HEK293T (cell line): ENCODE measurements around the gene SAMD4B.

Source experiments
- BHLHE40 ChIP-seq: fragments of 450-650 bp; IDR thresholded peaks from 2 replicates; pipeline ENCODE4 v1.6.1; 2016; ENCODE audit warnings: mild to moderate bottlenecking, moderate library complexity, borderline replicate concordance
- ELF4 ChIP-seq: fragments of 450-650 bp; IDR thresholded peaks from 2 replicates; pipeline ENCODE4 v1.6.1; 2017; ENCODE audit warnings: antibody characterized with exemption
- FOXA1 ChIP-seq: fragments of 450-650 bp; IDR thresholded peaks from 2 replicates; pipeline ENCODE4 v1.6.1; 2016; ENCODE audit warnings: mild to moderate bottlenecking
- FOXK2 ChIP-seq: fragments of 450-650 bp; IDR thresholded peaks from 2 replicates; pipeline ENCODE4 v1.6.1; 2016; ENCODE audit warnings: mild to moderate bottlenecking
- FOXM1 ChIP-seq: fragments of 450-650 bp; IDR thresholded peaks from 2 replicates; pipeline ENCODE4 v1.6.1; 2017; ENCODE audit warnings: mild to moderate bottlenecking, borderline replicate concordance
- HDGF ChIP-seq: fragments of 450-650 bp; IDR thresholded peaks from 2 replicates; pipeline ENCODE4 v1.6.1; 2017; ENCODE audit warnings: antibody characterized with exemption, borderline replicate concordance
- L3MBTL2 ChIP-seq: fragments of 450-650 bp; conservative IDR thresholded peaks from 2 replicates; pipeline ENCODE4 v1.6.1; 2016; ENCODE audit warnings: mild to moderate bottlenecking
- SP1 ChIP-seq: fragments of 450-650 bp; IDR thresholded peaks from 2 replicates; pipeline ENCODE4 v1.6.1; 2017
- SUZ12 ChIP-seq: fragments of 450-650 bp; IDR thresholded peaks from 2 replicates; pipeline ENCODE4 v1.6.1; 2016; ENCODE audit warnings: mild to moderate bottlenecking
- TARDBP ChIP-seq: fragments of 450-650 bp; IDR thresholded peaks from 2 replicates; pipeline ENCODE4 v1.6.1; 2016
- TF ChIP-seq, protein P1 (sequence below): fragments of 450-650 bp; IDR thresholded peaks from 2 replicates; pipeline ENCODE4 v1.6.1; 2016

DNA sequence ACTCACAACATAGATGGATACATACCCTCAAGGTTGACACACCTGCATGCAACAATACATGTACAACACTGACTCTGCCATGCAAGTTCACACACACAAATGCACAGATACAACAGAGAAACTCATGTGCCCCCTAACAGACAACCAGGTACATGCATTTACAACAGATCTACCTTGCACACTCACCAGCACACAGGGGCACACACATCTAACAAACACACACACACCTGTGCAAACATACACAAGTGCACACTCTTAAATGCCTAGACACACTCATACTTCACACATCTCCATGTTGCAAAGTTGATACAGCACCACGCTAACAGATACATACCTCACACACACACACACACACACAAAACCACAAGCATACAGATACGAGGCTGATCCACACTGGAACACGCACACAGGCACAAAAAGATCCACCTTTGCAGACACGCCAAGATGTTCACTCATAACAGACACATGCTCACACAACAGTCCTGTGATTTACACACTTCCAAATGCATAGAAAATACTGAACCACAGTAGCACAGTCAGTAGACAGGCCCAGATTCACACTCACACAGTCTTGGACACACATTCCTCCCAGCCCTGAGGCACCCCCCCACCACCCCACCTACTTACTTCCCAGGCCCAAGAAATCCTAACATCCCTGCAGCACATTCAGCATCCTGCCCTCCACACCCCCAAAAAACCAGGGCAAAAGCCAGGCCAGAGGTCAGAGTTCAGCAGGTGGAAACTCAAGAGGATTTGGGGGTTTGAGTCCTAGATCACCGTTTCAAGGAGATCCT lies 22.9 kb upstream of the SAMD4B start:
- TF ChIP-seq FOXK2 (no peak), FOXM1 (no peak), SUZ12 (no peak), FOXA1 (no peak), BHLHE40 (no peak), TARDBP (no peak), ELF4 (no peak), HDGF (no peak), L3MBTL2 (no peak), SP1 (no peak)
- TF ChIP-seq, protein P1, sequence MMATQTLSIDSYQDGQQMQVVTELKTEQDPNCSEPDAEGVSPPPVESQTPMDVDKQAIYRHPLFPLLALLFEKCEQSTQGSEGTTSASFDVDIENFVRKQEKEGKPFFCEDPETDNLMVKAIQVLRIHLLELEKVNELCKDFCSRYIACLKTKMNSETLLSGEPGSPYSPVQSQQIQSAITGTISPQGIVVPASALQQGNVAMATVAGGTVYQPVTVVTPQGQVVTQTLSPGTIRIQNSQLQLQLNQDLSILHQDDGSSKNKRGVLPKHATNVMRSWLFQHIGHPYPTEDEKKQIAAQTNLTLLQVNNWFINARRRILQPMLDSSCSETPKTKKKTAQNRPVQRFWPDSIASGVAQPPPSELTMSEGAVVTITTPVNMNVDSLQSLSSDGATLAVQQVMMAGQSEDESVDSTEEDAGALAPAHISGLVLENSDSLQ, result no peak
